Germinal center (tissue), 1 donor: ENCODE results near the gene MRM2.

Experiments
- DNase-seq: peaks from one replicate; pipeline ENCODE4 v3.0.0; 2012; ENCODE audit warnings: mixed read lengths, low spot score

Gene MRM2

GRCh38 chr7:2222516-2222915, 19.5 kb downstream of the MRM2 start:
- no peak for DNase-seq

GRCh38 chr7:2220954-2221353, 21.1 kb downstream of the MRM2 start:
- no peak for DNase-seq

DNA sequence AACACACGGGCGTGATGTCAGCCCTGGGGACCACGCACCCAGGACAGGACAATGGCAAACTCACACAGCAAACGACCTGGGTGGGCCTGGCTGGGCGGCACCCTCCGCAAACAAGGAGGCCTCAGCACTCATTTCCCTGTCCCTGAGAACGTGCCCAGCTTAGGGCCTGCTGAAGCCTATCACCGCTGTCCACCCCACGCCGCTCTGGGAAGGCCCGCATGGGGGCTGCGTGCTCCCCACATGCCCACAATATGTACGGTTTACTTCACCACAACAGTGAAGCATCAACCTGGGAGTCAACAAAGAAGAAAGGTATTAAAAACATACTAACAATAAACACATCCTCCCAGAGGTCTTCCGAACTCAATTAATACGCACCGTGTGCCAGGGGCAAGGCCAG, 21.5 kb downstream of the MRM2 start:
- no peak for DNase-seq

DNA sequence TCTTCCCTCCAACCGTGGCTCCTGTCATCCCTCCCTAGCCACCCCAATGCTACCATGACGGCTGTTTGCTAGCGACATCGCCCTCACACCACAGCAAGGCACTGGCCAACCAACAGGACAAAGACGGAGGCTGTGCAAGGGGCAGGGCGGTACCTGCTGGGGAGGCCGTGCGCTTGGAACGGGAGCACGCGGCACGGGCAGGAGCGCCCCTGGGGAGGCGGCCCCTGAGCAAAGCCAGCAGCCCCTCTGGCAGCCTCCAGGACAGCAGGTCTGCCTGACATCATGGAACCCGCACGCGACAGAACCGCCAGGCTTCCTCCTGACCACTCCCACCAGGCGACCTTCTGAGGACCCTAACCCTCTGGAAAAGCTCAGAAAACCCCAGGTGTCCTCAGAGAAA, 22.0 kb downstream of the MRM2 start:
- DNase-seq: no peak

GRCh38 chr7:2219606-2220005, 22.4 kb downstream of the MRM2 start:
- no peak for DNase-seq

DNA sequence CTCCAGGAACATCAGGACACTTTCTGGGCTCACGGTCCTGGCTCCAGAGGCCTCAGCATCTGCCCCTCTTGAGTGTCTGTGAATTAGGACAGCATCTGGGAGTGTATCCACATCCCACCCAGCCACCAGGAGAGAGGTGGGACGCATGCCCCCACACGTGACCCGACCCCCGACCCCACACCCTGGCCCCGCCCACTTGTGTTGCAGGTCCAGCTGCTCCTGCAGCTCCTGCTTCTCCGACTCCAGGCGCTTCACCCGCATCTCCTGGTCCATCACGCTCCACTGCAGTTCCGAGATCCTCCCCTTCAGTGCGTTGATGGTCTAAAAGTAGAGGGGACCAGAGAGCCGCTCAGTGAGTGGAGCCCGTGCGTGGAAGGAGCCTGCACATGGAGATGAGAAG, 22.9 kb downstream of the MRM2 start:
- DNase-seq: no peak

- no peak for DNase-seq
Observed at GRCh38 chr7:2218444-2218785, 23.6 kb downstream of the MRM2 start.

GRCh38 chr7:2217716-2218443, 24.1 kb downstream of the MRM2 start:
- no peak for DNase-seq

DNA sequence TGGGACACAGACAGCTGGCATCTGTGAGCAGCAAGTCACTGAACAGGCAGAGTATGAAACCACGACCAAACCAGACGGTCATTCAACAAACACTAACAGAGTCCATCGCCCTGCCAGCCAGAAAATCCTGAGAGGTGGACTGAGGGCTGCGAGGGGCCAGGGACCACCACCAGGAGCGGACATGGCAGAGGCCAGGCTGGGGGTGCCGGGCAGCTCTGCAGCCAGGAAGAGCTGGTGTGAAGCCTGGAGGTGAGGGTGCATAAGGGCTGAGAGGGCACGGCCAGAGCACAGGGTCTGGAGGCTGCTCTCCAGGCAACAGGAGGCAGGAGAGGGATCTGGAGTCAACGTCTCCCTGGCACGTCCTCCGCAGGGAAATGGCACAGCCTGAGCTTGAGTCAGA, 24.8 kb downstream of the MRM2 start:
- DNase-seq: no peak

GRCh38 chr7:2215851-2216250, 26.2 kb downstream of the MRM2 start:
- DNase-seq: no peak

DNA sequence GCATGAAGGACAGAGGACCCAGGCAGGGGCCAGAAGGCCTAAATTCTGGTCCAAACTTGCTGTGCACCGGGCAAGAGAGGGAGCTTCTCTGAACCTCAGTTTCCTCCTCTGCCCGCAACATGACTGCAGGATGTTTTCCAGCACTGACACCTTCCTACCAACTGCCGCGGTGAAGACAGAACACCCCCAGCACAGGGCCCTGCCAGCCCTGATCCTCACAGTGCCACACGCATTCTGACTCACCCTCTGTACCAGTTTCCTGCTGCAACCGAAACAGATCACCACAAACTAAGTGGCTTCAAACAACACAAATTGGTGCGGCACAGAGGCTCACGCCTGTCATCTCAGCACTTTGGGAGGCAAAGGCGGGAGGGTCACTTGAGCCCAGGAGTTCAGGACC, 27.4 kb downstream of the MRM2 start:
- no peak for DNase-seq

DNA sequence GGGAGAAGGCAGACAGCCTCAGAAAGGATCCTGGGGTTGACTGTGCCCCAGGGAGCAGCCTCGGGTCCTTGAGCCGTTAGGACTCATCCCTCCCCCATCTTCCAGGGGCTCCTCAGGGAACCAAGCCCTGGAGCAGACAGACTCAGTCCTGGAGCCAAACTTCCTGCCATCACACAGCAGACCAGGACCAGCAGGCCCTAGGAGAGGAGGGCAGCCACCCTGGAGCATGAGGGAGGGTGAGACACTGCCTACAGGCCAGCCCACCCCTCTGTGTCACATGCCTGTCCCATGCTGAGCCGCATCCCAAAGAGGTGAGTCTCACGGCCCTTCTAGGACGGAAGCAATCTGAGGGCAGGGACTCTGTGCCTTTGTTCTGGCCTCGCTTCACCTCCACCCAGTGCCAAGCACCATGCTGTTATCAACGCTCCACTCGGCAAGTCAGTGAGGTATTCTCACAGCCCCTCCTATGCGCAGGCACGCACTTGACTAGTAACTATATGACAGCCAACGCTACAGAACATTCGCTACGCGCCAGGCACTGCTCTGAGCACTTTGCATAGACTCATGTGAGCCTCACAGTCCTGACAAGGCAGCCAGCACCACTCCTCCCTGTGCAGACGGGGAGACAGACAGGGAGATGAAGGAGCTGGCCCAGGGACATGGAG, 28.3 kb downstream of the MRM2 start:
- DNase-seq: no peak

GRCh38 chr7:2212906-2213305, 29.1 kb downstream of the MRM2 start:
- no peak for DNase-seq

GRCh38 chr7:2211926-2212325, 30.1 kb downstream of the MRM2 start:
- DNase-seq: no peak

DNA sequence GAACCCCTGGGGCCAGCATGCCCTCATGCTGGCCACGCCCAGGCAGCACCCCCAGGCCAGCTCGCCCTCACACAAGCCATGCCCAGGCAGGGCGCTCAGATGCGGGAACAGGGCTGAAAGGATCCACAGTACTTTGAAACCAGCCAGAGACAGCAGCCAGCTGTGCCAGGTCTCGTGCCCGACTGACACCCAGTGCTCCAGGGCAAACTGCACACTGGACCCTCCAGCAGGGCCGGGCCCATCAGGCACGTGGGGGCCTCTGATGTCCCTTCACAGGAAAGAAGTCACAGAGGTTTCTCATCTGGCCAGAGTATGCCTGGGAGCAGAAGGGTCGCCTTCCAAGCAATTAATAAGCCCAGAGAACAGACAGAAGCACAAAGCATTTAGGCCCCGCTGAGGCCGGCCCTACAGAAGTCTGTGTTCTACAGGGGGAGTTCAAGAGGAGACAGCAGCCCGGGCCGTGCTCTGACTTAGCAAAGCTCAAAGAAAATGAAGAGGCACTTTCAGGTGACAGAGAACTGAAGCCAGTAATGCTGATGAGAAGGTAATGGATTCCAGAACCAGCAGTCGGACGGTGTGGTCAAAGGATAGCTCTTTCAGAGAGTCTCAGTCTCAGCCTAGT, 30.6 kb downstream of the MRM2 start:
- no peak for DNase-seq

DNA sequence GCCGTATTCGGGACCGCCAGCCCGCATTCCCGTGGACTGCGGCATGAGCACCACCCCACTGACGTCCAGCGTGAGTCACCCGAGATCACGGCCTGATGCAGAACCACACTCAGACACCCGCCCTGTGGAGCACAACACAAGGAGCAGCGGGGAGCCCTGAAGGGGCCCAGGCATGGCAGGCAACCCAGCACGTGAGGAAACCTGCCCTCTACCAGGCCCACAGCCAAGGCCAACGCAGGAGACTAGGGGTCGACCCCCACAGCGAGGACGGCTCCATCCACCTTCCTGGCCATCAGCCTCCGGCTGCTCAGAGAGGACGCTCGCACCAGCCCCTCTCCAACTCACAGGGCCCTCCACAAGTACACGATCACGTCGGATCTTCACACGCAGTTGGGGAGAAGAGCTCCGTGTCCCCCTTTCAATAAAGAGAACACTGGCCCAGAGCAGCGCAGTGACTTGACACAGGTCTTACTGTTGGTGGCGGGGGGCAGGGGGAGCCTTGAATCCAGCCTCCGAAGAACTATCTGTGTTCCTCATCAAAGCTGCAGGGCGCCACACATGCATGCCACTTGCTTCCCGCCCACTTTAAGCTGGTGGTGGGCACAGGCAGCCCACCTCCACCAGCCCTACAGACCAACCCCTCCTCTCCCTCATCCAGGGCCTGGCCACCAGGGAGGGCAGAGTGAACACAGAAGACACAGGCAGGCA, 31.3 kb downstream of the MRM2 start:
- DNase-seq: no peak

DNA sequence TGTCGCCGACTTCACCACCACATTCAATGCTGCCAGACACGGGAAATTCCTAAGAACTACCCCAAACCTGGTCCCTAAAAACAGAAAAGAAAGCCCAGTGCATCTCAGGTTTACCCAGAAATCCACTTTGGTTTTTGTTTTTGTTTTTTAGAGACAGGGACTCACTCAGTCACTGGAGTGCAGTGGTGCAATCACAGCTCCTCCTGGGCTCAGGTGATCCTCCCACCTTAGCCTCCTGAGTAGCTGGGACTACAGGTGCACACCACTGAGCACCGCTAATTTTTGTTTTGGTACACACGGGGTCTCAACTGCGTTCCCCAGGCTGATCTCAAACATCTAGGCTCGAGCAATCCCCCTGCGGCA, 32.1 kb downstream of the MRM2 start:
- no peak for DNase-seq

- peak; percentile 79 for DNase-seq
Observed at GRCh38 chr7:2209146-2209960, 32.7 kb downstream of the MRM2 start.

DNA sequence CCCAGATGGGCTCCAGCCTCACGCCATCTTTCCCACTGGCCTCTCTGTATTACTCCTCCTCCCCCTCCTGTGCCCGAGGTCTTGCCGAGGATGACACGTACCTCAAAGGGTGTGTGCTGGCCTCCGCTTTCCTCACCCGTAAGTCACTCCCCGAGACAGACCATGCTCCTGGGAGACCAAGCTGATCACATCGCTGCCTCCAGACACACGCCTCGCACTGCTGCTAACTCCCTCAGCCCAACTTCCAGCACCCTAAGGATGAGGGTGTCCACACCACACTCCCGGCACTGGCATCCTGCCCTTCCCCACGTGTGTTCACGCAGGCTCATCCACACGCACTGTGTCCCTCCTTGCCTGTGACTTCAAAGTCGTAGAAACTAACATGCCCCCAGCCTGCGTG, 33.3 kb downstream of the MRM2 start:
- no peak for DNase-seq

- no peak for DNase-seq
Observed at GRCh38 chr7:2205036-2205780, 36.8 kb downstream of the MRM2 start.

DNA sequence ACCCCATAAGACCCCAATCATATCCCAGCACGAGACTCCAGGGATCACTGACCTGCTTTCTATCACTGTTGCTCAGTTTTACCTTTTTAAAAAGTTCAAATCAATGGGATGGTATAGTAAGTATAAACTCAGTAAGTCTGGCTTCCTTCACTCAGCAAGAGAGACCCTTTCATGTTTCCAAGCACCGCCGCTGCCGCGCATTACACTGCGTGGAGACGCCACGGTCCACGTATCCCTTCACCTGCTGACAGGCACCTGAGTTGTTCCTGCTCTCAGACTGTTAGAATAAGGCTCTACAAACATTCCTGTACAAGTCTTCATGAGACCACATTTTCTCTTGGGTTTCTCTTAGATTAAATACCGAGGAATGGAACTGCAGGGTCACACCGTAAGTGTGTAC, 37.6 kb downstream of the MRM2 start:
- no peak for DNase-seq
